SK-N-SH (cell line): ENCODE data around the gene PARP14. TPM values are rescaled to one million over a fixed set of nuclear protein-coding genes. Genes with fewer than 3 reads are reported as not detected.

Experiments used
- CTCF ChIA-PET: fragments of 300-600, 350-600 bp; formaldehyde crosslinking; extraction: SDS; loops from one replicate; lab custom pipeline; 2021; lab: Yijun Ruan, JAX
- POLR2A ChIA-PET: fragments of 350-600 bp; sonication (Branson Sonifier 250); formaldehyde crosslinking; extraction: SDS; loops from one replicate; lab custom pipeline; 2020; ENCODE audit warnings: antibody characterized with exemption, inconsistent platforms; lab: Yijun Ruan, JAX
- DNase-seq: peaks from one replicate; pipeline ENCODE4 v3.0.0; 2012
- H2AFZ ChIP-seq: fragments of 200-600 bp; sonication (generic); 2 replicates; pipeline ENCODE4 v1.8.1; 2016; ENCODE audit warnings: antibody characterized with exemption, mild to moderate bottlenecking, low read depth
- H3F3A ChIP-seq: fragments of 200-600 bp; sonication (generic); replicated peaks from 2 replicates; pipeline ENCODE3; 2016; ENCODE audit warnings: antibody characterized with exemption, mild to moderate bottlenecking; ENCODE audit not compliant: insufficient read depth
- H3K27ac ChIP-seq, 2 experiments: fragments of 200-500 bp in 1 of 2; fragments of 200-600 bp in 1 of 2; sonication (Bioruptor generic) in 1 of 2; sonication (generic), shearing (Covaris generic) in 1 of 2; 2 replicates each; pipeline versions ENCODE4 v1.5.1 to v1.6.1; 2014 to 2016; ENCODE audit warnings: low read depth in 2 of 2, inconsistent platforms in 1 of 2, low read length in 1 of 2, mild to moderate bottlenecking in 1 of 2, mixed read lengths in 1 of 2
- H3K27me3 ChIP-seq: fragments of 200-600 bp; sonication (generic), shearing (Covaris generic); 2 replicates; pipeline ENCODE4 v1.6.1; 2016; ENCODE audit warnings: mixed run types; ENCODE audit not compliant: insufficient read depth
- H3K36me3 ChIP-seq, 2 experiments: fragments of 200-500 bp in 1 of 2; fragments of 200-600 bp in 1 of 2; sonication (Bioruptor generic) in 1 of 2; sonication (generic) in 1 of 2; replicated peaks in 1 of 2; 2 replicates each; pipeline versions ENCODE3 to v1.5.1; 2014 to 2016; ENCODE audit warnings: low read length in 1 of 2, mild to moderate bottlenecking in 1 of 2; ENCODE audit not compliant: insufficient read depth in 2 of 2, control insufficient read depth in 1 of 2
- H3K4me1 ChIP-seq, 2 experiments: fragments of 200-500 bp in 1 of 2; fragments of 200-600 bp in 1 of 2; sonication (Bioruptor generic) in 1 of 2; sonication (generic), shearing (Covaris generic) in 1 of 2; 2 replicates each; pipeline versions ENCODE4 v1.5.1 to v1.6.1; 2014 to 2016; ENCODE audit warnings: low read depth in 1 of 2, low read length in 1 of 2, mixed run types in 1 of 2; ENCODE audit not compliant: insufficient read depth in 2 of 2, control insufficient read depth in 1 of 2
- H3K4me2 ChIP-seq: fragments of 200-600 bp; sonication (generic), shearing (Covaris generic); 2 replicates; pipeline ENCODE4 v1.6.1; 2017; ENCODE audit warnings: mixed run types
- H3K4me3 ChIP-seq, 2 experiments: fragments of 200-500 bp in 1 of 2; fragments of 200-600 bp in 1 of 2; sonication (Bioruptor generic) in 1 of 2; sonication (generic), shearing (Covaris generic) in 1 of 2; 2 replicates each; pipeline versions ENCODE4 v1.5.1 to v1.8.1; 2014 to 2016; ENCODE audit warnings: low read depth in 2 of 2, inconsistent platforms in 1 of 2, low read length in 1 of 2, mild to moderate bottlenecking in 1 of 2, mixed read lengths in 1 of 2, moderate library complexity in 1 of 2
- H3K79me2 ChIP-seq: fragments of 200-600 bp; sonication (generic); 2 replicates; pipeline ENCODE4 v1.8.1; 2017; ENCODE audit warnings: mild to moderate bottlenecking; ENCODE audit not compliant: insufficient read depth
- H3K9ac ChIP-seq: fragments of 200-600 bp; sonication (generic); 2 replicates; pipeline ENCODE4 v1.6.1; 2017; ENCODE audit warnings: mixed run types
- H3K9me2 ChIP-seq: fragments of 200-600 bp; sonication (generic); 2 replicates; pipeline ENCODE4 v1.6.1; 2017; ENCODE audit warnings: mixed run types
- H3K9me3 ChIP-seq: fragments of 200-600 bp; sonication (generic); 2 replicates; pipeline ENCODE4 v1.6.1; 2017; ENCODE audit warnings: mixed run types, mild to moderate bottlenecking, moderate library complexity
- H4K20me1 ChIP-seq: fragments of 200-600 bp; sonication (generic); 2 replicates; pipeline ENCODE4 v1.6.1; 2017; ENCODE audit warnings: mild to moderate bottlenecking, mixed run types; ENCODE audit not compliant: insufficient read depth
- ELF1 ChIP-seq: IDR thresholded peaks from 2 replicates; pipeline ENCODE4 v1.4.0; 2012
- EP300 ChIP-seq, 2 experiments: IDR thresholded peaks; 2 replicates each; pipeline versions ENCODE4 v1.4.0 to v1.6.1; 2012; ENCODE audit warnings: borderline replicate concordance in 1 of 2, low read depth in 1 of 2, low read length in 1 of 2
- EZH2phosphoT487 ChIP-seq: fragments of 200-600 bp; sonication (generic); IDR thresholded peaks from 2 replicates; pipeline ENCODE4 v1.6.1; 2017; ENCODE audit warnings: low read depth, mixed run types, mild to moderate bottlenecking, antibody characterized with exemption, moderate library complexity, borderline replicate concordance
- FOSL2 ChIP-seq: IDR thresholded peaks from 2 replicates; pipeline ENCODE4 v1.4.0; 2012; ENCODE audit warnings: low read depth, mild to moderate bottlenecking, moderate library complexity, borderline replicate concordance
- FOXJ3 ChIP-seq: sonication (generic); formaldehyde crosslinking; IDR thresholded peaks from 2 replicates; pipeline ENCODE4 v1.5.1; 2020; ENCODE audit warnings: mild to moderate bottlenecking, missing genetic modification reagents
- FOXM1 ChIP-seq: IDR thresholded peaks from 2 replicates; pipeline ENCODE4 v1.4.0; 2012; ENCODE audit warnings: low read depth, mild to moderate bottlenecking
- GABPA ChIP-seq: IDR thresholded peaks from 2 replicates; pipeline ENCODE4 v1.4.0; 2012; ENCODE audit warnings: low read depth, mild to moderate bottlenecking
- GATA2 ChIP-seq: sonication (generic); formaldehyde crosslinking; IDR thresholded peaks from 2 replicates; pipeline ENCODE4 v1.5.0; 2020; ENCODE audit warnings: mild to moderate bottlenecking, missing genetic modification reagents
- IRF3 ChIP-seq: fragments of 150-350 bp; IDR thresholded peaks from 2 replicates; pipeline ENCODE4 v1.6.1; 2016; ENCODE audit warnings: mild to moderate bottlenecking, low read depth, low read length
- JUND ChIP-seq: IDR thresholded peaks from 2 replicates; pipeline ENCODE4 v1.4.0; 2012
- MAX ChIP-seq: IDR thresholded peaks from 2 replicates; pipeline ENCODE4 v1.4.0; 2012; ENCODE audit warnings: low read depth
- MEF2A ChIP-seq: IDR thresholded peaks from 2 replicates; pipeline ENCODE4 v1.4.0; 2012; ENCODE audit warnings: low read depth, borderline replicate concordance
- MXI1 ChIP-seq: IDR thresholded peaks from 2 replicates; pipeline ENCODE4 v1.6.1; 2012; ENCODE audit warnings: mild to moderate bottlenecking, low read depth, low read length, improper control_type of control experiment
- NFIC ChIP-seq: IDR thresholded peaks from 2 replicates; pipeline ENCODE4 v1.4.0; 2012; ENCODE audit warnings: borderline replicate concordance
- PBX3 ChIP-seq: IDR thresholded peaks from 2 replicates; pipeline ENCODE4; 2012
- RAD21 ChIP-seq: IDR thresholded peaks from 2 replicates; pipeline ENCODE4 v1.6.1; 2012; ENCODE audit warnings: mild to moderate bottlenecking, low read length
- RCOR1 ChIP-seq: fragments of 150-350 bp; IDR thresholded peaks from 2 replicates; pipeline ENCODE4 v1.6.1; 2017; ENCODE audit warnings: antibody characterized with exemption, low read length
- RFX5 ChIP-seq: IDR thresholded peaks from 2 replicates; pipeline ENCODE4 v1.6.1; 2012; ENCODE audit warnings: mild to moderate bottlenecking, improper control_type of control experiment, low read length
- RXRA ChIP-seq: IDR thresholded peaks from 2 replicates; pipeline ENCODE4 v1.4.0; 2012; ENCODE audit warnings: low read depth, mild to moderate bottlenecking, borderline replicate concordance
- TAF1 ChIP-seq: IDR thresholded peaks from 2 replicates; pipeline ENCODE4 v1.6.1; 2012; ENCODE audit warnings: low read depth, mild to moderate bottlenecking, low read length, moderate library complexity, borderline replicate concordance
- TCF12 ChIP-seq: IDR thresholded peaks from 2 replicates; pipeline ENCODE4 v1.4.0; 2012
- TEAD4 ChIP-seq: IDR thresholded peaks from 2 replicates; pipeline ENCODE4 v1.4.0; 2012; ENCODE audit warnings: mild to moderate bottlenecking, borderline replicate concordance; ENCODE audit not compliant: insufficient read depth
- USF1 ChIP-seq: IDR thresholded peaks from 2 replicates; pipeline ENCODE4 v1.4.0; 2012; ENCODE audit warnings: low read depth, borderline replicate concordance
- YY1 ChIP-seq: IDR thresholded peaks from 2 replicates; pipeline ENCODE4 v1.4.0; 2012; ENCODE audit warnings: low read depth, mild to moderate bottlenecking
- WGBS: methylation state at CpG from one replicate; pipeline ENCODE4 v1.1.6; 2017; ENCODE audit warnings: low lambda C conversion rate; 5-methylcytosine and 5-hydroxymethylcytosine counted together
- polyA plus RNA-seq, 3 experiments: library from polyadenylated mRNA; depleted of rRNA; stranded (reverse); fragments of >200 nt; gene quantifications; 2 replicates each; pipeline ENCODE4 v1.2.3, GENCODE V29; 2012

PARP14 gene
- polyA plus RNA-seq, 1 of the 3 experiments (the other 2 are of a cell fraction) = 9.2 TPM

GRCh38 chr3:122689587-122689986 lies 8.9 kb downstream of the PARP14 start (continued):
- TF ChIP-seq USF1 (no peak), YY1 (no peak), MEF2A (no peak; the same call in 1 of the 2 replicates), ELF1 (no peak), EP300 (IDR thresholded peaks at IDR 0.05; ENCODE audit: borderline replicate concordance in 1 of 2, low read depth in 1 of 2, low read length in 1 of 2) (peak in 1 of 2 experiments; percentile 71; a peak in 1 of 4 replicates), EZH2phosphoT487 (no peak), FOXM1 (0 out of 2 replicates have a peak, but pooled peaks have one; percentile 29), FOSL2 (peak; percentile 87), TCF12 (peak; percentile 98), MXI1 (no peak), RAD21 (no peak)

- Histone ChIP-seq H3K9me2 (no peaks in the 10 kb centered on the region), H3K4me3 (no peak overlapping the region), H3K27ac (peak overlapping the region; percentile 29 to 53; a peak in 2 of 4 replicates), H3K9me3 (no peaks in the 10 kb centered on the region), H3K27me3 (no peaks in the 10 kb centered on the region), H4K20me1 (no peaks in the 10 kb centered on the region), H3K9ac (no peak overlapping the region), H3K4me2 (no peak overlapping the region), H3K4me1 (no peaks in the 10 kb centered on the region), H2AFZ (no peak overlapping the region), H3F3A (no peaks in the 10 kb centered on the region), H3K79me2 (no peaks in the 10 kb centered on the region), H3K36me3 (peaks cover 16 to 29% of the 10 kb centered on the region in 2 experiments)
- no peak for TF ChIP-seq YY1
- no peak for TF ChIP-seq RXRA
- peak; percentile 10; the same call in 1 of the 2 replicates for TF ChIP-seq USF1
- 92% methylated on average over 1 of the region's 1 CpG for WGBS
- no peak for DNase-seq
- ChIA-PET POLR2A (no interaction called here), CTCF (interaction anchor here (2.8 kb wide), 1 partner anchor 11 kb away, joined by 10 read pairs; no protein-coding TSS in a partner anchor)
Observed at GRCh38 chr3:122690096-122690495, 9.5 kb downstream of the PARP14 start.

- 75% methylated on average over 4 of the region's 4 CpGs for WGBS
- DNase-seq = no peak
- no peaks in the 10 kb centered on the region for H3K79me2 ChIP-seq
- no peaks in the 10 kb centered on the region for H3K9me3 ChIP-seq
- H2AFZ ChIP-seq = no peak overlapping the region
- no peak overlapping the region for H3K9ac ChIP-seq
- peaks cover 21 to 36% of the 10 kb centered on the region in 2 experiments for H3K36me3 ChIP-seq
- H3K27me3 ChIP-seq = no peaks in the 10 kb centered on the region
- ChIA-PET POLR2A (no interaction called here), CTCF (interaction anchor here (2.8 kb wide), 1 partner anchor 12 kb away, joined by 10 read pairs; no protein-coding TSS in a partner anchor)
- no peak overlapping the region for H3K27ac ChIP-seq
- no peak overlapping the region for H3K4me3 ChIP-seq
- TF ChIP-seq TEAD4 (no peak), TCF12 (peak; percentile 9; the same call in 1 of the 2 replicates), RFX5 (no peak), GABPA (no peak), IRF3 (no peak), FOXJ3 (CRISPR knock-in tag) (no peak), FOSL2 (peak; percentile 51; the same call in 1 of the 2 replicates), NFIC (no peak), GATA2 (CRISPR knock-in tag) (no peak), PBX3 (no peak), TAF1 (no peak), YY1 (no peak), MAX (no peak), RCOR1 (no peak), JUND (peak; percentile 24; the same call in 1 of the 2 replicates)
- no peak overlapping the region for H3K4me2 ChIP-seq
- no peaks in the 10 kb centered on the region for H3F3A ChIP-seq
- no peaks in the 10 kb centered on the region for H3K9me2 ChIP-seq
- H3K4me1 ChIP-seq = no peaks in the 10 kb centered on the region
- no peaks in the 10 kb centered on the region for H4K20me1 ChIP-seq
Observed at GRCh38 chr3:122691195-122691594, 10.6 kb downstream of the PARP14 start.
